Fibroblast of the conjunctiva (primary cell): Measurements from ENCODE around the gene FAM9C.
A peak's percentile ranks its signal among the peaks of the same experiment; 100 is the strongest.

Experiments used
- DNase-seq: peaks from one replicate; pipeline ENCODE4 v3.0.0-alpha.2; 2010; ENCODE audit warnings: low read depth

FAM9C gene

GRCh38 chrX:13007519-13008188, 36.8 kb downstream of the FAM9C start:
- peak; percentile 43 for DNase-seq

DNA sequence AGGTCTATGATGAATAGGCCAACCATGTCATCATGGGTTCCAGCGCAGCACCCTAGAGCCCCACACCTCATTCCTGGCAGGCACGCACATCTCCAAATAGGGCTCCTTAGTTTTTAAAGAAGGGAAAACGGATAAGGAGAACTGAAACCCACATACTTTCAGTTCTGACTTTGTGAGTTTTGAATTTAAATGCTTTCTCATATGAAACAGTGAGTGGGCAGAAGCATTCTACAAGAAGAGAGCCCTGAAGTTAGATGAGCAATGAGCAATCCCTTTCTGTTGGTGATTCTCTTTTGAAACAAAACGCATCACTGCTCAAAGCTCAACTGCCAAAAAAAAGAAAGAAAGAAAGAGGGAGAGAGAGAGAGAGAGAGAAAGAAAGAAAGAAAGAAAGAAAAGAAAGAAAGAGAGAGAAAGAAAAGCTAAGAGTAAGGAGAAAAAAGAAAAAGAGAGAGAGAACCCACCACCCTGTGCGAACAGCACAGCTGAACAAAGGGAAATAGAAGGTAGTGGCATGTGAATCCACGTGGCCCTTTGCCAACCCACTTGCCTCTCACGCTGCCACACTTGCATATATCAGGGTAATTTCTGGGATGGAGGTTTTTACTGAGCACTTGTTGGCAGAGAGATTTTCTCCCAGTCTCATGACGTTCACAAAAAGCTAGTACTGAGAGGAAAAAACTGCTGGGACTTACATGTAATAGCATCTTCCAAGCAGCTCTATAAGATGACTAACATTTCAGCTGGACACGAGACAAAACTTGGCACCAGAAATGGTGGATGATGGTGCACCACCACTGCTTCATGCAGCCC, 38.6 kb downstream of the FAM9C start:
- DNase-seq = no peak

- DNase-seq = no peak
These were observed 42.3 kb downstream of the FAM9C start for GRCh38 chrX:13001961-13002671.

GRCh38 chrX:13001097-13001496, 43.3 kb downstream of the FAM9C start:
- DNase-seq = no peak

DNA sequence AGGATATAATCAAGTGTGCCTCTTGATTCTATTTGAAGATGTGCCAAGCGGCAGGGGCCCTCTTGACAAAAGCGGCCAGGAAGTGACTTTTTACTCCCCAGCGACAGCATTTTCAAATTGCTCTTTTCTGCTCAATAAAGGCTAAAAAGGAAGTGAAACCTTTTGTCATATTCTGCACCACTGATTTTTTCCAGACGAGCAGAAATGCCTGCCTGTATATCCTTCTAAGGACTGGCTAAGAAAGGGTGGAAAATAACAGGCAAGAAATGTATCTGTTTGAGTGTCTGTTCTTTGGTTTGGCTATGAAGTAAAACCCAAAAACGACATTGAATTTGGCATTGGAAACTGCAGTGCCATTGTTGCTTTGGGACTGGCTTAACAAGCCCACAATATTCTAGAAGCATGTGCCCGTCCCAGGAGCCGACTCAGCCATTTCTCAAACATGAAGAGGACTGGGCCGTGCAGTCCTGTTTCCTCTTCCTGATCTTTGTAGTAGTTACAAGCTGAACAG, 44.1 kb downstream of the FAM9C start:
- no peak for DNase-seq

DNA sequence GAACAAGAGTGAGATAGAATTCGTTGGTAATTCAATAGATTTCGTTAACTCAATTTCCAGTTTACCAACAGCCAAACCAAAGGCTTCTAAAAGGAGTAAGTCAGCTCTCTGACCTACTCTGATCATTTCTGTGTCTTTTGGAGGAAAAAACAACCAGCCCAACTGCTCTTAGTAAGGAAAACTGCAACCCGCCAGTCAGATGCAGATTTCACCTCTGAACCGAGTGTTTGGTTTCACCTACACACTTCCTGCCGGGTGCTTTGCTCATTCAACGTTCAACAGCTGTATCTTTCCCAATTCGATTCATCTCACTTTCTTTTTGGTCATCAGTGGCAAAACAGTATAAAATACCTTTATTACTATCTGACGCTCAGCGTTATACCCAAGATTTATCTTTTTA, 45.0 kb downstream of the FAM9C start:
- no peak for DNase-seq

DNA sequence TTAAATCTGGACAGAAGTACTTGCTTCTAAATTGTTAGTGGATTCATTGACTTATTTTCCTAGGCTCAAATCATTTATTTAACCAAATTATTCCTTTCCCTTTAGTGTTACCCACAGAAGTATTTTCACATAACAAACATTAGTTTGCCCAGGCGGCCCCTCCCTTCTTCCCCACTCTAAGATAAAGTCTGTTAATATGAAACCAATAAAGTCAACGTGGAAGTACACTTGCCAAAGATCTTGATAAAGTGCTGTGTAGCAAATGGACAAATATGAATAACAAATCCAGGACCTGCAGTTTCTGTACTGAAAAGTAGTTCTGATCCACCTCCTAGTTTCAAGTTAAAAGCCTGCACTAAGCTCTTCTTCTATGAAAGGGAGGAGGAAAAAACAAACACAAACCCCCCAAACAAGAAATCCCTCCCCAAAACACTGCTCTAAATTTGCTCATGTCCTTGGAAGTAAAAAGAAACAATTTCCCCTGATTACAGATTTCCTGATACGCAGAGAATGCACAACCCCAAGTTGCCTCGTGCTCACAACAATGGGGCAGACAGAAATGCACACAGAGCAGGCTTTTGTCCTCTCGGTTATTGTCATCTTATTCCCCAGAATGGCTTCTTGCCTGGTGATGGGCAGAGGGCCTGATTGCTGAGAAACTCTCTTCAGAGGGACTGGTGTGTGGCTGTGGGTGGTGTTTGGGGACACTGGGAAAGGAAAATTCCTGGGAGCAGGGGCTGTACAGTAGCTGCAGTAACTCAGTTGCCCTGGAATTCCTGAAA, 46.3 kb downstream of the FAM9C start:
- DNase-seq = no peak

DNA sequence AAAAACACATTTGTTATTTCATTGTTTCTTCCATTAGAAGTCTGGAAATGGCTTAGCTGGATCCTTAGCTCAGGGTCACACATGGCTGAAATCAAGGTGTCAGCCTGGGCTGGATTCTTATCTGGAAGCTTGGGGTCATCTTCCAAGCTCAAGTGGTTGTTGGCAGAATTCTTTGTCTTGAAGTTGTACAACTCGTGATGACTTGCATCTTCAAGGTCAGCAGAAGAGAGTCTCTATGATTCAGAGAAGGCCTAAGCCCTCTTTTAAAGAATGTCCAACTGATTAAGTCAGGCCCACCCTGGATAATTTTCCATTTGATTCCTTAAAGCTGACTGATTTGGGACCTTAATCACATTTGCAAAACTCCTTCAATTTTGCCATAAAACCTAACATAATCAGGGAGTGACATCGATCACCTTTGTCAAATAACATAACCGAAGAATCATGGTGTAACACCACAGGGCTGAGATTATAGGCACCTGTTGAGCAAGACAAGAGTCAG, 47.4 kb downstream of the FAM9C start:
- no peak for DNase-seq

DNA sequence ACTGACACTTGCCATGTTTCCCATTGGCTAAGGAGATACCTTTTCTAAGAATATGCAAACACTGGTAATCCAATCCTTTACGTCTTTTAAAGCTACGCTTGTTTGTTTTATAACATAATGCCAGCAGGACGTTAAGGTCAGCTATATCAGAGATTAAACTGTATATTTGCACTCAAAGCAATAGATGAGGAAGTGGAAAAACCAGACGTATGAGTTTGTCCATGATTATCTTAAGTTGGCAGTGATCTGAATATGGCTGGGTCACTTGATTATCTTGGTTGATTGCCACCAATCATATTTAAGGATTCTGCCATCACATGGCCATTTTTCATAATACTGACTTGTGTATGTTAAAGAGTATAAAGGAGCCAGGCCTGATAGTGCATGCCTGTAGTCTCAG, 50.1 kb downstream of the FAM9C start:
- DNase-seq = no peak

DNA sequence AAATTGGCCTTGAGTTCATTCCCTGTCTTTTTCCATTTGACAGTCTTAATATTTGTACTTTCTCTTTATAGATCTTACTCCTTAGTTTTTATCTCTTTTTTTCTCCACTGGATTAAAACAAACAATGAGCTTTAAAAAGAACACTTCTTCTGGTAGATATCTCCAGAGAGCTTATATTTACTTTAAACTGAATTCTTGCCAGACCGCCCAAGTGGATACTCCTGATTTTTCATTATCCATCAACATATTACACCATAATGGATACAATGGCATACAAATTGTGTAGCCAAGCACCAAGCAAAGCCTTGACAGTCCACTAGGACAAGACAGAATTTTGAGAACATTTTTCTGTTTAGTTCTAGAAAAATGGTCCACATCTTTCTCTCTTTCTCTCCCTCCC, 50.6 kb downstream of the FAM9C start:
- DNase-seq = no peak

GRCh38 chrX:12992544-12993118, 51.8 kb downstream of the FAM9C start:
- DNase-seq = no peak

GRCh38 chrX:12991575-12991974, 52.8 kb downstream of the FAM9C start:
- DNase-seq = no peak

- no peak for DNase-seq
These were observed 55.0 kb downstream of the FAM9C start for GRCh38 chrX:12989461-12989860.

DNA sequence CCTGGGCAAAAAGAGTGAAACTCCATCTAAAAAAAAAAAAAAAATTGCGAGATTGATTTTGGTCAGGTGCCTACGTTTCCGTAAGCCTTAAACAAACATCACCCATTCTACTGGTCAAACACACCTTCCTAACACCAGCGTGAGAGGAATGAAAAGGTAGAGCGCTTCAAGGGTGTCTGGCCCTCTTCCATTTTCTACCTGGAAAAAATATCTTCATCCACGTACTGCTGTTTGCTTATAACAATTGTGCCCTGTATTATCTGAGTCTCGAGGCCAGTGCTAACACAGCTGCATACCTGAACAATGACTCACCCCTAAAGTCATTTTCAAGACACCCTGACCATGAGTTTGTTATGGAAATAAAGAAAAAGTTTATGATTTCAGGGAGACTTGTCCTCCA, 55.6 kb downstream of the FAM9C start:
- DNase-seq = no peak

- no peak for DNase-seq
These were observed 56.4 kb downstream of the FAM9C start for GRCh38 chrX:12987900-12988594.

GRCh38 chrX:12987340-12987739, 57.1 kb downstream of the FAM9C start:
- no peak for DNase-seq

DNA sequence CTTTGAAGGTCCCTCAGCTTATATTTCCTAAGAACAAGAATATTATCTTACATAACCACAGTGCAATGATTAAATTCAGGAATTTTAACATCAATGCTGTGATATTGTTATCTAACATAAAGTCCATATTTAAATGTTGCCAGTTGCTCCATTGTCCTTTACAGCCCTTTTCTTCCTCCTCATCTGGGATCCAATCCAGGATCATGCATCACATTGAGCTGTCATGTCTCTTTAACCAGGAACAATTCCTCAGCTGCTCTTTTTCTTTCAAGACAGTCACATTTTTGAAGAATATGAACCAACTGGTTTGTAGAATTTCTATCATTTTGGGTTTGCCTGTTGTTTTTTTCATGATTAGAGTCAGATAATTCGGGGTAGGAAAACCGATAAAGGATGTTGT, 57.5 kb downstream of the FAM9C start:
- DNase-seq = no peak

DNA sequence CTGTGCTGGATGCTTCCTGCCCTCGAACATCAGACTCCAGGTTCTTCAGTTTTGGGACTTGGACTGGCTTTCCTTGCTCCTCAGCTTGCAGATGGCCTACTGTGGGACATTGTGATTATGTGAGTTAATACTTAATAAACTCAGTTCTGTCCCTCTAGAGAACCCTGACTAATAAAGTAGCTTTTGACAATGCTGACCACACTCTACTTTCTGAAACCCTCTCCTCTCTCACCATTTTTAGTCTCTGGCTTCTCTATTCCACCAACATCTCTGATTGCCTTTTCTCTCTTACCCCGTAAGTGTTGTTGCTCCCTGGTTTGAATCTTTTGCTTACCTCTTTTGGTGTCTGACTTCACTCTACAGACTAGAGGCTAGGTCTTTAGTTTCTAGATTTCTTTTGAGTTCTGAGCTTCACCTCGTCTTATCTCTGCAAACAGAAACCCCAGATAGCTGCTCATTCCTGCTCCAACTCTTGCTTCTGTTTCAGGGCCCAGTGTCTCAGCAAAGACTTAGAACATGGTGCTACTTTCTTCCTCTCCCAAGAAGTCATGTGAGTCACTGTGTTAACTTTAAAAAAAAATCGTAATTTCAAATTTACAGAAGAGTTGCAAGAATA, 58.1 kb downstream of the FAM9C start:
- no peak for DNase-seq
